ENCODE results near the gene RHBDL2. TPM values are rescaled to one million over a fixed set of nuclear protein-coding genes. Genes with fewer than 3 reads are reported as not detected.

Gene RHBDL2
- not detected for total RNA-seq (2013)
- under 1 TPM in 1 of 3 donors, not detected in 2; 0.08 TPM for polyA plus RNA-seq
- polyA minus RNA-seq, result not detected in 2 replicates
- total RNA-seq, result 0 to 1.2 (median 0) reads per million in 11 experiments

GRCh38 chr1:38941527-38942019 lies at the start of gene RHBDL2:
TSS of gene RHBDL2 (minus strand) at chr1:38941830. CDS start at chr1:38919212, 22,618 bp downstream.
- no peaks in the 10 kb centered on the region for H3K79me2 ChIP-seq (ENCODE audit: insufficient read depth, low read length)
- TF ChIP-seq CTCF (IDR thresholded peaks at IDR 0.05), result no peak
- DNase-seq, result no peak
- Mint-ChIP-seq H3K4me3 (no peak within 1 kb of the TSS), H3K36me3 (no peaks in the 10 kb centered on the region), H3K9me3 (peaks cover 0 to 3% (median 0%) of the 10 kb centered on the region in 7 donors), H3K27me3 (ENCODE audit: low read depth in 3 of 3) (peaks cover 2 to 10% (median 3%) of the 10 kb centered on the region in 3 donors), H3K27ac (peak within 1 kb of the TSS in 1 of 7 donors; percentile 50), H3K4me1 (no peaks in the 10 kb centered on the region)
- H2AFZ ChIP-seq (ENCODE audit: insufficient read depth, low read depth, low read length, poor library complexity, severe bottlenecking), result no peak within 1 kb of the TSS
- intact Hi-C loops (cut with micrococcal nuclease), result no loop called here
- 87% methylated on average over 12 of the region's 14 CpGs for WGBS (ENCODE audit: insufficient coverage)
- no peaks in the 10 kb centered on the region for H3K36me3 ChIP-seq (replicated peaks in 1 of 2; ENCODE audit: control insufficient read depth in 1 of 2, insufficient read depth in 2 of 2, low read length in 2 of 2)
- no peaks in the 10 kb centered on the region for H3K9me3 ChIP-seq (replicated peaks in 1 of 2; ENCODE audit: control insufficient read depth in 1 of 2, insufficient read depth in 1 of 2, low read length in 2 of 2)
- no peak within 1 kb of the TSS for H3K4me2 ChIP-seq (replicated peaks; ENCODE audit: extremely low read depth, low read length, poor library complexity, severe bottlenecking)
- H3K27ac ChIP-seq (ENCODE audit: low read depth in 1 of 2, low read length in 2 of 2), result no peak within 1 kb of the TSS
- H3K4me1 ChIP-seq (ENCODE audit: control insufficient read depth in 1 of 2, insufficient read depth in 2 of 2, low read length in 2 of 2), result no peaks in the 10 kb centered on the region
- no peak within 1 kb of the TSS for H3K9ac ChIP-seq (ENCODE audit: insufficient read depth, low read length, poor library complexity, severe bottlenecking)
- H3K27me3 ChIP-seq (ENCODE audit: control insufficient read depth in 2 of 2, insufficient read depth in 2 of 2, low read length in 2 of 2), result no peaks in the 10 kb centered on the region
- no peak within 1 kb of the TSS for H3K4me3 ChIP-seq (replicated peaks in 1 of 3; ENCODE audit: low read depth in 2 of 3, low read length in 3 of 3)
- no peaks in the 10 kb centered on the region for H4K20me1 ChIP-seq (ENCODE audit: insufficient read depth, low read length)

GRCh38 chr1:38990738-38991637 lies 49.4 kb upstream of the RHBDL2 start, which contains the start of gene AKIRIN1:
TSS of gene AKIRIN1 (plus strand) at chr1:38991276. CDS start at chr1:38991381, 105 bp downstream.
- H3K9me3 Mint-ChIP-seq, result no peaks in the 10 kb centered on the region
- peaks cover 49% of the 10 kb centered on the region for H3K79me2 ChIP-seq (ENCODE audit: insufficient read depth, low read length)
- H4K20me1 ChIP-seq (ENCODE audit: insufficient read depth, low read length), result peaks cover 41% of the 10 kb centered on the region
- peak within 1 kb of the TSS; percentile 97 for H3K9ac ChIP-seq (ENCODE audit: insufficient read depth, low read length, poor library complexity, severe bottlenecking)
- H3K4me1 Mint-ChIP-seq, result peaks cover 25% of the 10 kb centered on the region
- H3K4me3 ChIP-seq (replicated peaks in 1 of 3; ENCODE audit: low read depth in 2 of 3, low read length in 3 of 3), result peak within 1 kb of the TSS; percentile 83 to 99 (median 91)
- no peaks in the 10 kb centered on the region for H3K9me3 ChIP-seq (replicated peaks in 1 of 2; ENCODE audit: control insufficient read depth in 1 of 2, insufficient read depth in 1 of 2, low read length in 2 of 2)
- no peaks in the 10 kb centered on the region for H3K27me3 Mint-ChIP-seq (ENCODE audit: low read depth in 3 of 3)
- peaks cover 9 to 27% of the 10 kb centered on the region in 2 donors for H3K36me3 Mint-ChIP-seq
- H3K4me3 Mint-ChIP-seq, result peak within 1 kb of the TSS; percentile 82 to 93
- peak within 1 kb of the TSS; percentile 90 for H2AFZ ChIP-seq (ENCODE audit: insufficient read depth, low read depth, low read length, poor library complexity, severe bottlenecking)
- intact Hi-C loops (cut with micrococcal nuclease), result loop anchor here in 1 of 2 donors (2.0 kb wide), 1 partner anchor 132 kb away; the partner anchor contains the start of gene RRAGC
- H3K27me3 ChIP-seq (ENCODE audit: control insufficient read depth in 2 of 2, insufficient read depth in 2 of 2, low read length in 2 of 2), result no peaks in the 10 kb centered on the region
- peaks cover 17 to 22% of the 10 kb centered on the region in 2 donors for H3K4me1 ChIP-seq (ENCODE audit: control insufficient read depth in 1 of 2, insufficient read depth in 2 of 2, low read length in 2 of 2)
- H3K36me3 ChIP-seq (replicated peaks in 1 of 2; ENCODE audit: control insufficient read depth in 1 of 2, insufficient read depth in 2 of 2, low read length in 2 of 2), result peaks cover 1 to 4% of the 10 kb centered on the region in 2 donors
- DNase-seq, result peak; percentile 93 to 98 (median 96)
- peak within 1 kb of the TSS; percentile 85 for H3K4me2 ChIP-seq (replicated peaks; ENCODE audit: extremely low read depth, low read length, poor library complexity, severe bottlenecking)
- H3K27ac ChIP-seq (ENCODE audit: low read depth in 1 of 2, low read length in 2 of 2), result peak within 1 kb of the TSS; percentile 58 to 90
- peak within 1 kb of the TSS; percentile 74 to 90 (median 88) for H3K27ac Mint-ChIP-seq
- TF ChIP-seq CTCF (IDR thresholded peaks at IDR 0.05), result peak; percentile 11
- under 1% methylated on average over 64 of the region's 76 CpGs for WGBS (ENCODE audit: insufficient coverage)

Data from CD14-positive monocyte (primary cell).